D721Med (cell line): Measurements from ENCODE around the gene LCT.

Source experiments
- DNase-seq: peaks from one replicate; pipeline ENCODE4 v3.0.0; 2011; ENCODE audit warnings: low spot score; ENCODE audit not compliant: insufficient read length
- FAIRE-seq: peaks from 2 replicates; lab custom pipeline; 2011; peaks lifted over from hg19 to GRCh38; lab: Jason Lieb, UNC
- CTCF ChIP-seq: IDR thresholded peaks from 2 replicates; pipeline ENCODE4 v1.5.1; 2012; ENCODE audit warnings: mild to moderate bottlenecking, control low read depth; ENCODE audit not compliant: insufficient read depth; ENCODE audit errors: missing control alignments

The LCT gene

GRCh38 chr2:135822855-135823254 lies 14.1 kb downstream of the LCT start:
- no peak for FAIRE-seq
- no peak for TF ChIP-seq CTCF
- DNase-seq = no peak

GRCh38 chr2:135821190-135821589 lies 15.8 kb downstream of the LCT start:
- no peak for DNase-seq
- no peak for FAIRE-seq
- no peak for TF ChIP-seq CTCF

- DNase-seq (no peak), FAIRE-seq (no peak)
Observed at GRCh38 chr2:135820003-135820618, 16.9 kb downstream of the LCT start.

GRCh38 chr2:135818937-135819610 lies 17.9 kb downstream of the LCT start:
- peak; percentile 38 for TF ChIP-seq CTCF
- FAIRE-seq (no peak), DNase-seq (no peak)

More at GRCh38 chr2:135820003-135820618, 16.9 kb downstream of the LCT start:
- TF ChIP-seq CTCF = no peak

GRCh38 chr2:135817951-135818350 lies 19.0 kb downstream of the LCT start:
- DNase-seq = no peak
- TF ChIP-seq CTCF = no peak
- no peak for FAIRE-seq

- no peak for FAIRE-seq
- no peak for TF ChIP-seq CTCF
- DNase-seq = no peak
Observed at GRCh38 chr2:135817466-135817865, 19.5 kb downstream of the LCT start.

GRCh38 chr2:135815269-135815668 lies 21.7 kb downstream of the LCT start:
- no peak for FAIRE-seq
- no peak for TF ChIP-seq CTCF

More at GRCh38 chr2:135815269-135815668, 21.7 kb downstream of the LCT start:
- DNase-seq = no peak
